ENCODE results near the gene OR6S1.

The OR6S1 gene

GRCh38 chr14:20662968-20663732 lies 21.7 kb upstream of the OR6S1 start:
- ATAC-seq = peak; percentile 79
- TF ChIP-seq RARB (CRISPR knock-in tag; IDR thresholded peaks at IDR 0.05) (no peak), ZFP3 (CRISPR knock-in tag; IDR thresholded peaks at IDR 0.05) (no peak), TSHZ2 (CRISPR knock-in tag; IDR thresholded peaks at IDR 0.05) (no peak), GLIS3 (CRISPR knock-in tag; IDR thresholded peaks at IDR 0.05) (no peak)

- no peak for ATAC-seq
- no peak for TF ChIP-seq TOX (CRISPR knock-in tag; IDR thresholded peaks at IDR 0.05; ENCODE audit: borderline replicate concordance)
- no peak for TF ChIP-seq ZNF70 (CRISPR knock-in tag; IDR thresholded peaks at IDR 0.05)
- TF ChIP-seq ARNTL (CRISPR knock-in tag; IDR thresholded peaks at IDR 0.05; ENCODE audit: borderline replicate concordance, low read depth) = no peak
- no peak for TF ChIP-seq CSDC2 (CRISPR knock-in tag; IDR thresholded peaks at IDR 0.05)
- TF ChIP-seq ZFP3 (CRISPR knock-in tag; IDR thresholded peaks at IDR 0.05) = no peak
- TF ChIP-seq OSR1 (CRISPR knock-in tag; IDR thresholded peaks at IDR 0.05) = no peak
- no peak for TF ChIP-seq GLIS3 (CRISPR knock-in tag; IDR thresholded peaks at IDR 0.05)
- no peak for TF ChIP-seq CSRNP3 (CRISPR knock-in tag; IDR thresholded peaks at IDR 0.05)
- TF ChIP-seq TSHZ2 (CRISPR knock-in tag; IDR thresholded peaks at IDR 0.05) = no peak
- no peak for TF ChIP-seq ESRRG (CRISPR knock-in tag; IDR thresholded peaks at IDR 0.05)
- no peak for TF ChIP-seq POU6F1 (CRISPR knock-in tag; IDR thresholded peaks at IDR 0.05; ENCODE audit: borderline replicate concordance, low read depth)
- TF ChIP-seq SNAI2 (CRISPR knock-in tag; IDR thresholded peaks at IDR 0.05) = no peak
- TF ChIP-seq TCF4 (CRISPR knock-in tag; IDR thresholded peaks at IDR 0.05; ENCODE audit: borderline replicate concordance) = no peak
- no peak for TF ChIP-seq ZFP30 (CRISPR knock-in tag; IDR thresholded peaks at IDR 0.05)
Observed at GRCh38 chr14:20661197-20661596, 19.7 kb upstream of the OR6S1 start.

- no peak for ATAC-seq
- TF ChIP-seq ESRRG (CRISPR knock-in tag; IDR thresholded peaks at IDR 0.05) (no peak), POU6F1 (CRISPR knock-in tag; IDR thresholded peaks at IDR 0.05; ENCODE audit: borderline replicate concordance, low read depth) (no peak), SNAI2 (CRISPR knock-in tag; IDR thresholded peaks at IDR 0.05) (no peak), RARB (CRISPR knock-in tag; IDR thresholded peaks at IDR 0.05) (no peak), ZNF565 (CRISPR knock-in tag; conservative IDR thresholded peaks at IDR 0.05; ENCODE audit: low read depth) (no peak), ZNF70 (CRISPR knock-in tag; IDR thresholded peaks at IDR 0.05) (no peak), OSR1 (CRISPR knock-in tag; IDR thresholded peaks at IDR 0.05) (no peak), ZFP3 (CRISPR knock-in tag; IDR thresholded peaks at IDR 0.05) (no peak), ZC3H10 (CRISPR knock-in tag; IDR thresholded peaks at IDR 0.05) (no peak), TCF4 (CRISPR knock-in tag; IDR thresholded peaks at IDR 0.05; ENCODE audit: borderline replicate concordance) (no peak), PPARA (CRISPR knock-in tag; IDR thresholded peaks at IDR 0.05; ENCODE audit: borderline replicate concordance) (no peak), ISL1 (CRISPR knock-in tag; IDR thresholded peaks at IDR 0.05) (no peak), ARNTL (CRISPR knock-in tag; IDR thresholded peaks at IDR 0.05; ENCODE audit: borderline replicate concordance, low read depth) (no peak), CREB5 (CRISPR knock-in tag; IDR thresholded peaks at IDR 0.05; ENCODE audit: low read depth) (no peak)
Observed at GRCh38 chr14:20659813-20660395, 18.4 kb upstream of the OR6S1 start.
